ENCODE results near the gene POLR3E. TPM values are rescaled to one million over a fixed set of nuclear protein-coding genes. Genes with fewer than 3 reads are reported as not detected.

Gene POLR3E
- total RNA-seq, 1 experiment from 2014 or later: 70.9 TPM

DNA sequence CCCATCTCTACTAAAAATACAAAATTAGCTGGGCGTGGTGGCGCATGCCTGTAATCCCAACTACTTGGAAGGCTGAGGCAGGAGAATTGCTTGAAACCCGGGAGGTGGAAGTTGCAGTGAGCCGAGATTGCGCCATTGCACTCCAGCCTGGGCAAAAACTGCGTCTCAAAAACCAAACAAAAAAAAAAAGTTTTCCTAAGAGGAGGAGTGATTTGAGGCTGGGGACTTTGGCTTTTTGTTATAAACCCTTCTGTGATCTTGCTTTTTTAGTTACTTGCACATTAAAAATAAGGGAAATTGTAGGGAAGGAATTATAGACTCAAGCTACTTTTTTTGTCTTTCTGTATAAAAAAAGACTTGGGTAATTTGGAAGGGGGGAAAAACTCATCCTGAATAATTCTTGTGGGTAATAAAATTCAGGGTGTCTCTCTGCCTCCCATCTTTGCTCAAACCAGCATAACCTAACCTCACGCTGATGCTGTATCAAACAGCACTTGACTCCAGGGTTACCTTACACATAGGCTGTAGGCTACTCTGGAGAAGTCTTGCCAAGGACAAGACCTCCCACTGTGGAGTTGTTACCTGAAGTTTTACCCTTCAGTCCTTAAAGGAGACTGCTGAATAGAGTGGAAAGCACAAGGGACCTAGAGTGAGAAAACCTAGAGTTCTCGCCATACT, 78.9 kb downstream of the POLR3E start:
- POLR2A ChIA-PET (ENCODE audit: unreplicated experiment): interaction anchor here (0.5 to 0.6 kb wide), 2 partner anchors 7 to 1144 kb away, joined by 6 to 15 read pairs; no protein-coding TSS in a partner anchor
- H3K79me2 ChIP-seq (ENCODE audit: low read depth): peaks cover 31% of the 10 kb centered on the region
- DNase-seq: no peak
- H3K36me3 ChIP-seq (ENCODE audit: low read depth): no peaks in the 10 kb centered on the region
- no peak for TF ChIP-seq EZH2 (IDR thresholded peaks at IDR 0.05; ENCODE audit: low read depth)
- TF ChIP-seq, protein P1, sequence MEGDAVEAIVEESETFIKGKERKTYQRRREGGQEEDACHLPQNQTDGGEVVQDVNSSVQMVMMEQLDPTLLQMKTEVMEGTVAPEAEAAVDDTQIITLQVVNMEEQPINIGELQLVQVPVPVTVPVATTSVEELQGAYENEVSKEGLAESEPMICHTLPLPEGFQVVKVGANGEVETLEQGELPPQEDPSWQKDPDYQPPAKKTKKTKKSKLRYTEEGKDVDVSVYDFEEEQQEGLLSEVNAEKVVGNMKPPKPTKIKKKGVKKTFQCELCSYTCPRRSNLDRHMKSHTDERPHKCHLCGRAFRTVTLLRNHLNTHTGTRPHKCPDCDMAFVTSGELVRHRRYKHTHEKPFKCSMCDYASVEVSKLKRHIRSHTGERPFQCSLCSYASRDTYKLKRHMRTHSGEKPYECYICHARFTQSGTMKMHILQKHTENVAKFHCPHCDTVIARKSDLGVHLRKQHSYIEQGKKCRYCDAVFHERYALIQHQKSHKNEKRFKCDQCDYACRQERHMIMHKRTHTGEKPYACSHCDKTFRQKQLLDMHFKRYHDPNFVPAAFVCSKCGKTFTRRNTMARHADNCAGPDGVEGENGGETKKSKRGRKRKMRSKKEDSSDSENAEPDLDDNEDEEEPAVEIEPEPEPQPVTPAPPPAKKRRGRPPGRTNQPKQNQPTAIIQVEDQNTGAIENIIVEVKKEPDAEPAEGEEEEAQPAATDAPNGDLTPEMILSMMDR (conservative IDR thresholded peaks at IDR 0.05): no peak
- no peak overlapping the region for H3K27ac ChIP-seq
- no peaks in the 10 kb centered on the region for H4K20me1 ChIP-seq (ENCODE audit: insufficient read depth)
- H3K9me2 ChIP-seq (ENCODE audit: insufficient read depth): 0 out of 2 replicates have a peak, but pooled peaks cover 3% of the 10 kb centered on the region
- H3K9me3 ChIP-seq (ENCODE audit: insufficient read depth, low read depth): no peaks in the 10 kb centered on the region
- H3K4me2 ChIP-seq: no peak overlapping the region
- no peaks in the 10 kb centered on the region for H3K27me3 ChIP-seq (ENCODE audit: insufficient read depth, low read depth)
- H3K4me1 ChIP-seq (replicated peaks; ENCODE audit: insufficient read depth): peaks cover 23% of the 10 kb centered on the region
- CTCF ChIA-PET: interaction anchor here (0.6 kb wide), 1 partner anchor 21 kb away, joined by 6 read pairs; no protein-coding TSS in a partner anchor
- H2AFZ ChIP-seq: no peak overlapping the region
- no peak overlapping the region for H3K4me3 ChIP-seq
- intact Hi-C loops (cut with micrococcal nuclease; ENCODE audit: unreplicated experiment): no loop called here
- H3F3A ChIP-seq (ENCODE audit: insufficient read depth, low read depth): peaks cover 16% of the 10 kb centered on the region
- no TSS peak for BruUV-seq (replicated peaks)

DNA sequence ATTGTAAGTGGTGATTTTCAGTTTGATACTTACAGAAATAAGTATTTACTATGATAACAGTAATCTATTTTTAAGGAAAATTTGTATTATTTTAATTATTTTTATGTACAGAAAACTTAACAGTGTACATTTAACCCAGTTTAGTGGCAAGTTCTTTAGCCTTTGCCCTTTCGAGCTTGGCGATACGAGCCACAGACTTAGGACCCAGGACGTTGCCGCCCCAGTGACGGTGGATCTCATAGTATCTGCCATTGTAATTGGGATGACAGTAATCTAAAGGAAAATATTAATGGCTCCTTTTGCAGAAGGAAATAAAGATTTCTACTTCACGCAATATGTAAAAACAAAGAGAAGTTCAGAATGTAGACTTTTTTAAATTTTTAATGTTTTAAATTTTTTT, 82.4 kb downstream of the POLR3E start:
- Histone ChIP-seq H4K20me1 (ENCODE audit: insufficient read depth) (no peaks in the 10 kb centered on the region), H3K27me3 (ENCODE audit: insufficient read depth, low read depth) (no peaks in the 10 kb centered on the region), H2AFZ (no peak overlapping the region), H3K36me3 (ENCODE audit: low read depth) (no peaks in the 10 kb centered on the region), H3K4me2 (no peak overlapping the region), H3K79me2 (ENCODE audit: low read depth) (no peaks in the 10 kb centered on the region), H3K4me1 (replicated peaks; ENCODE audit: insufficient read depth) (peaks cover 11% of the 10 kb centered on the region; the same call in 1 of the 2 replicates), H3K27ac (no peak overlapping the region), H3F3A (ENCODE audit: insufficient read depth, low read depth) (no peaks in the 10 kb centered on the region), H3K9me2 (ENCODE audit: insufficient read depth) (0 out of 2 replicates have a peak, but pooled peaks cover 3% of the 10 kb centered on the region), H3K9me3 (ENCODE audit: insufficient read depth, low read depth) (no peaks in the 10 kb centered on the region), H3K4me3 (no peak overlapping the region)
- CTCF ChIA-PET: no interaction called here
- no TSS peak for BruUV-seq (replicated peaks)
- intact Hi-C loops (cut with micrococcal nuclease; ENCODE audit: unreplicated experiment): no loop called here
- POLR2A ChIA-PET (ENCODE audit: unreplicated experiment): no interaction called here
- no peak for TF ChIP-seq EZH2 (IDR thresholded peaks at IDR 0.05; ENCODE audit: low read depth)
- TF ChIP-seq, protein P1 (conservative IDR thresholded peaks at IDR 0.05): no peak
- no peak for DNase-seq

DNA sequence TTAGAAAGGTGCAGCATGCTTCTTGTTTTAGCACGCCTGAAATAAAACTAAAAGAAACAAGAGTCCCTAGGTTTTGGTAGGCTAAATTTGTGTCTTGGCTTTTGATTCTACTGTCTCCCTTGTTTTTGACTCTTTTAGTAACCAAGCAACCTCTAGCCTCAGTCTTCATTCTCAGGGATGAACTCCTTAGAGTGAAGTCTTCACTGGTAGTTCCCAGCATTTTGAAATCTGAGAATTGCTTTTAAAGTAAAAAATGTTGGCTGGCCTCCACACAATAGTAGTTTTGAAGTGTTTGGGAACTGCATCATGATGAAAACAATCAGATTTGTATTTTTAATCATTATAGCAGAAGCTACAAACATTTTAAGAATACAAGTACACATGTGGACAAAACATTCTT, 83.3 kb downstream of the POLR3E start:
- Histone ChIP-seq H3K9me2 (ENCODE audit: insufficient read depth) (0 out of 2 replicates have a peak, but pooled peaks cover 3% of the 10 kb centered on the region), H3K79me2 (ENCODE audit: low read depth) (no peaks in the 10 kb centered on the region), H3K27me3 (ENCODE audit: insufficient read depth, low read depth) (no peaks in the 10 kb centered on the region), H3F3A (ENCODE audit: insufficient read depth, low read depth) (no peaks in the 10 kb centered on the region), H3K4me1 (replicated peaks; ENCODE audit: insufficient read depth) (peaks cover 10% of the 10 kb centered on the region; the same call in 1 of the 2 replicates), H3K9me3 (ENCODE audit: insufficient read depth, low read depth) (no peaks in the 10 kb centered on the region), H3K27ac (no peak overlapping the region), H3K4me3 (no peak overlapping the region), H4K20me1 (ENCODE audit: insufficient read depth) (no peaks in the 10 kb centered on the region), H2AFZ (no peak overlapping the region), H3K4me2 (no peak overlapping the region), H3K36me3 (ENCODE audit: low read depth) (no peaks in the 10 kb centered on the region)
- POLR2A ChIA-PET (ENCODE audit: unreplicated experiment): no interaction called here
- CTCF ChIA-PET: no interaction called here
- BruUV-seq (replicated peaks): no TSS peak
- no peak for DNase-seq
- intact Hi-C loops (cut with micrococcal nuclease; ENCODE audit: unreplicated experiment): no loop called here
- TF ChIP-seq, protein P1 (conservative IDR thresholded peaks at IDR 0.05): no peak
- TF ChIP-seq EZH2 (IDR thresholded peaks at IDR 0.05; ENCODE audit: low read depth): no peak
